Body of pancreas (tissue), 4 donors: ENCODE results near the gene MRPS18B. TPM values are rescaled to one million over a fixed set of nuclear protein-coding genes. Genes with fewer than 3 reads are reported as not detected.

Source experiments
- ATAC-seq: fragments of 150-250 bp; one replicate; pipeline ENCODE4 v1.9.1; 2016
- DNase-seq, 4 donors: peaks; one replicate each; pipeline ENCODE4 v3.0.0-alpha.2; 2019
- H3K27ac ChIP-seq, 4 donors: fragments of 200-600 bp; sonication (generic); 1 replicate in 3 of 4; 2 replicates in 1 of 4; pipeline versions ENCODE4 v1.5.1 to v1.6.1; 2016 to 2019; ENCODE audit warnings: mild to moderate bottlenecking in 1 of 4, mixed read lengths in 1 of 4, moderate library complexity in 1 of 4
- H3K27me3 ChIP-seq, 2 donors: fragments of 200-600 bp; sonication (generic); one replicate each; pipeline ENCODE4 v1.6.0; 2016; ENCODE audit warnings: mild to moderate bottlenecking in 1 of 2
- H3K36me3 ChIP-seq, 2 donors: fragments of 200-600 bp; sonication (generic); replicated peaks in 1 of 2; 2 replicates each; pipeline ENCODE4 v1.5.1; 2016; ENCODE audit warnings: low read depth in 2 of 2; ENCODE audit not compliant: insufficient read depth in 1 of 2
- H3K4me1 ChIP-seq: fragments of 200-600 bp; sonication (generic); one replicate; pipeline ENCODE4 v1.6.0; 2016
- H3K4me3 ChIP-seq, 2 donors: fragments of 200-600 bp; sonication (generic); 1 replicate in 1 of 2; 2 replicates in 1 of 2; pipeline ENCODE4 v1.5.1; 2016 to 2019
- H3K9me3 ChIP-seq, 3 donors: fragments of 200-600 bp; sonication (generic); 1 replicate in 2 of 3; 2 replicates in 1 of 3; pipeline ENCODE4 v1.5.1; 2016
- POLR2A ChIP-seq, 3 donors: fragments of 450-650 bp; IDR thresholded peaks; one replicate each; pipeline ENCODE4 v1.6.1; 2016; ENCODE audit warnings: antibody characterized with exemption in 3 of 3, mild to moderate bottlenecking in 2 of 3
- WGBS, 2 donors: methylation state at CpG; one replicate each; pipeline ENCODE4 v1.1.5; 2017; 5-methylcytosine and 5-hydroxymethylcytosine counted together
- intact Hi-C: fragments of 100-400 bp; cut with DNase I; formaldehyde crosslinking; loops from one replicate; pipeline ENCODE4 v1.15.1; 2023
- total RNA-seq, 2 donors: library from RNA; depleted of rRNA; stranded (reverse); fragments of >200 nt; gene quantifications; one replicate each; pipeline ENCODE4 v1.1.0, GENCODE V29; 2016
- TF ChIP-seq, protein P1 (sequence below), 7 experiments: fragments of 450-650 bp in 4 of 7; fragments of 200-600 bp in 3 of 7; sonication (generic) in 3 of 7; IDR thresholded peaks; one replicate each; pipeline ENCODE4 v1.5.1; 2016 to 2019; ENCODE audit warnings: antibody characterized with exemption in 7 of 7

Gene MRPS18B
- total RNA-seq, 2 donors from 2014 or later, result 26.4 to 35.5 TPM

DNA sequence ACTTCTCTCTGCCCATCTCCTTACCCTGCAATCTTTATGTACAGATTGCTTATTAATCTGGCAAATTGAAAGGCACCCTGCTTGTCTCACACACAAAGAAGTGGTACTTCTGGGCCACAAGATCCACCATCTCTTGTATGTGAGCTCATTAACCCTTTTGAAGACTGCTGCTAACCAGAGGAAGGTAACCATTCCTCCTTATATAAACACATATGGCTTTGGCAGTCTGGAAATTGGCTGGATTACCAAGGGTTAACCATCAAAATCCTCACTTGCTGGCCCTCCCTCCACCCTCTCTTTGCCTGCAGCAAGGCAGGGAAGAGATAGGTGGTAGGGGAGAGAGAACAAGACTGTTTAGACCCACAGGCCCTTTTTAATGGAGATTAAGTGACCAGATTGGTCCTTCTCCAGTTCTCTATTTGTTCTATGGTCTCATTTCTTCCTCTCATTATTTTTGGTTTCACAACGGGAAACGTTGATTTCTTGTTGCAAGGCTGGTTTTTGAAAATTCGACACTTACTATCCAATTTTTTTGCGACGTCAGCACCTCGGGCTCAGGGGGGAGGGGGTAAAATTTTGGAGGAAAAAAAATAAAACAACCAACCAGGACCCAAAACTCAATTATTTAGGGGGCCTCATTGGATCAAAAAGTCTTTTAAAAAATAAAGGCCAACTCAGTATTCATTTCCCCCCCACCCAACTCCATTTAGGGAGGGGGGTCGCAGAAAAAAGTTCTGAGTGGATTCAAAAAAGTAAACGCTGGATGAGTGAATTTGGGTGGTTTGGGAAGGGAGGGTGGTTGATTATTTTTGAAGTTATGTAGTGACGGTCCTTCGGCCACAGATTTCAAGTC lies 1.5 kb upstream of the MRPS18B start:
- TF ChIP-seq, protein P1, sequence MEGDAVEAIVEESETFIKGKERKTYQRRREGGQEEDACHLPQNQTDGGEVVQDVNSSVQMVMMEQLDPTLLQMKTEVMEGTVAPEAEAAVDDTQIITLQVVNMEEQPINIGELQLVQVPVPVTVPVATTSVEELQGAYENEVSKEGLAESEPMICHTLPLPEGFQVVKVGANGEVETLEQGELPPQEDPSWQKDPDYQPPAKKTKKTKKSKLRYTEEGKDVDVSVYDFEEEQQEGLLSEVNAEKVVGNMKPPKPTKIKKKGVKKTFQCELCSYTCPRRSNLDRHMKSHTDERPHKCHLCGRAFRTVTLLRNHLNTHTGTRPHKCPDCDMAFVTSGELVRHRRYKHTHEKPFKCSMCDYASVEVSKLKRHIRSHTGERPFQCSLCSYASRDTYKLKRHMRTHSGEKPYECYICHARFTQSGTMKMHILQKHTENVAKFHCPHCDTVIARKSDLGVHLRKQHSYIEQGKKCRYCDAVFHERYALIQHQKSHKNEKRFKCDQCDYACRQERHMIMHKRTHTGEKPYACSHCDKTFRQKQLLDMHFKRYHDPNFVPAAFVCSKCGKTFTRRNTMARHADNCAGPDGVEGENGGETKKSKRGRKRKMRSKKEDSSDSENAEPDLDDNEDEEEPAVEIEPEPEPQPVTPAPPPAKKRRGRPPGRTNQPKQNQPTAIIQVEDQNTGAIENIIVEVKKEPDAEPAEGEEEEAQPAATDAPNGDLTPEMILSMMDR (IDR thresholded peaks at IDR 0.05), result no peak
- TF ChIP-seq POLR2A (IDR thresholded peaks at IDR 0.05), result peak in 2 of 3 donors; percentile 36 to 81
- no peaks in the 10 kb centered on the region for H3K9me3 ChIP-seq
- peak overlapping the region; percentile 95 to 97 (median 96) for H3K27ac ChIP-seq
- H3K4me3 ChIP-seq, result peak overlapping the region; percentile 63 to 73
- ATAC-seq (no peak), DNase-seq (peak in 2 of 4 donors; percentile 41)
- WGBS, 2 donors, result 0% methylated on average over 10 of the region's 10 CpGs
- intact Hi-C loops, result no loop called here
- H3K4me1 ChIP-seq, result peaks cover 44% of the 10 kb centered on the region
- peaks cover 0 to 4% of the 10 kb centered on the region in 2 donors for H3K36me3 ChIP-seq
- H3K27me3 ChIP-seq, result no peaks in the 10 kb centered on the region

GRCh38 chr6:30616811-30617564 lies 652 bp upstream of the MRPS18B start, which contains the start of gene PPP1R10:
Gene PPP1R10 (minus strand): TSS chr6:30617243. CDS start chr6:30609944, 7,299 bp downstream.
- Histone ChIP-seq H3K27me3 (no peaks in the 10 kb centered on the region), H3K4me1 (peaks cover 37% of the 10 kb centered on the region), H3K4me3 (peak within 1 kb of the TSS; percentile 63 to 73), H3K9me3 (no peaks in the 10 kb centered on the region), H3K27ac (peak within 1 kb of the TSS; percentile 95 to 97 (median 96)), H3K36me3 (peaks cover 0 to 4% of the 10 kb centered on the region in 2 donors)
- peak; percentile 83 for ATAC-seq
- TF ChIP-seq POLR2A (IDR thresholded peaks at IDR 0.05), result peak; percentile 98 to 100 (median 100)
- TF ChIP-seq, protein P1 (IDR thresholded peaks at IDR 0.05), result no peak
- intact Hi-C loops, result no loop called here
- peak; percentile 99 to 100 (median 100) for DNase-seq
- WGBS, 2 donors, result 0% methylated on average over 39 to 40 of the region's 40 CpGs

- intact Hi-C loops, result no loop called here
- H3K27me3 ChIP-seq, result no peaks in the 10 kb centered on the region
- H3K4me1 ChIP-seq, result peaks cover 24% of the 10 kb centered on the region
- H3K4me3 ChIP-seq, result peak overlapping the region; percentile 49
- no peak for DNase-seq
- no peak for ATAC-seq
- 3 to 7% methylated on average over 8 of the region's 8 CpGs for WGBS, 2 donors
- TF ChIP-seq POLR2A (IDR thresholded peaks at IDR 0.05), result no peak
- TF ChIP-seq, protein P1 (IDR thresholded peaks at IDR 0.05), result no peak
- H3K9me3 ChIP-seq, result no peaks in the 10 kb centered on the region
- H3K36me3 ChIP-seq, result peaks cover 0 to 15% of the 10 kb centered on the region in 2 donors
- H3K27ac ChIP-seq, result peak overlapping the region; percentile 95 to 97 (median 96)
Measured at GRCh38 chr6:30618270-30618797, 694 bp downstream of the MRPS18B start.

GRCh38 chr6:30619561-30619960 lies 1.9 kb downstream of the MRPS18B start:
- no peaks in the 10 kb centered on the region for H3K9me3 ChIP-seq
- no peak overlapping the region for H3K4me3 ChIP-seq
- H3K27me3 ChIP-seq, result no peaks in the 10 kb centered on the region
- peaks cover 0 to 21% of the 10 kb centered on the region in 2 donors for H3K36me3 ChIP-seq
- WGBS, 2 donors, result 90 to 93% methylated on average over 11 of the region's 11 CpGs
- DNase-seq (no peak), ATAC-seq (no peak)
- intact Hi-C loops, result no loop called here
- peak overlapping the region in 2 of 4 donors; percentile 96 for H3K27ac ChIP-seq
- peaks cover 15% of the 10 kb centered on the region for H3K4me1 ChIP-seq
- no peak for TF ChIP-seq POLR2A (IDR thresholded peaks at IDR 0.05)
- TF ChIP-seq, protein P1 (IDR thresholded peaks at IDR 0.05), result no peak
